ENCODE results near the gene SLC22A12.

The SLC22A12 gene

GRCh38 chr11:64605656-64606585, 14.9 kb downstream of the SLC22A12 start:
- no peak for DNase-seq

DNA sequence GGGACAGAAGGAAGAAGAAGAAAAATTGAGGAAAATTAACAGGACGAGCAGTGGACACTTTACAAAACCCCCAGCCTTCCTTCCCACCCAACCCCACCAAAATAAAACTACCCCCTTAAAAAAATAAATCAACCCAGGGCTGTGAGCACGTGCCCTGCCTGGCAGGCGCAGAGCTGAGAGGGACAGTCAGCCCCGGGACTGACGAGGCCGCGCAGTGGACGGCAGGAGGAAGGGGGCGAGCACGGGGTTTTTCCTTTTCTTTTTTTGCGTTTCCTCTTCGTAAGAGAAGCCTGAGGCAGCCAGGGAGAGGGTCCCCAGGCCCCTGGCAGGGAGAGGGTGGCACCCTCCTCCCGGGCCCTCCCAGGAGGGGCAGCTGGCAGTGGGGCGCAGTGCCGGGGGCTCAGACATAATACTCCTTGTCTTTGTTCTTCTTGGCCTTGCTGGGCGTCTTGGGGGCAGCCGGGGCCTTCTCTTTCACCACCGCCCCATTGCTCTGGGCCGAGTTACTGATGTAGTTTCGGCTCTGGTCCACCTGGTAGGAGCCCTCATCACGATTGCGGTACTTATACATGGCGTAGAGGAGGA, 15.9 kb downstream of the SLC22A12 start:
- DNase-seq: no peak

DNA sequence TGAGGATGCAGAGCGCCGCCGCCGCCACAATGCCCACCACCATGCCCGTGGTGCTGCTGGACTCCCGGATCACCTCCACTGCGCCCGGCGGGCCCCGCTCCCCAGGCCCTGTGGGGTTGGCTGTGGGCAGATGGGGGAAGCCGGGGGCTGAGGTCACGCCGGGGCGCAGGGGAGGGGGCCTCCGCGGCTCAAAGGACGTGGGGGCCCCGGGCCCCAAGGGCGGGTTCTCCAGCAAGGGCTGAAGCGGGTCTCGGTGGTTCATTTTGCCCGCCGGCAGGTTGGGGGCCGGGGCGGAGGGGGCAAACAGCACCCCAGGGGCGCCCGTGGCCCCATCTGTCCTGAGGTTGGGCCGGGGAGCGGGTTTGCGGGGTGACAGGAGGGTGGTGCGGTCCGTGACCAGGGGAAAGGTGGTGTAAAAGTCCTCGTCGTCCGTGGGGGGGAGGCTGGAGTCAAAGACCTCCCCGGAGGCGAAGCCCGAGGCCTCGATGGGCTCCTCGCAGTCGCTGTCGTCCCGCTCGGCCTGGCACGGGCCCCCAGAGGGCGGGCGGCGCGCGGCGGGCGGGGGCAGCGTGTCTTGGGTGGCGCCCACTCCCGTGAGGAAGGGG, 16.5 kb downstream of the SLC22A12 start:
- DNase-seq: no peak

DNA sequence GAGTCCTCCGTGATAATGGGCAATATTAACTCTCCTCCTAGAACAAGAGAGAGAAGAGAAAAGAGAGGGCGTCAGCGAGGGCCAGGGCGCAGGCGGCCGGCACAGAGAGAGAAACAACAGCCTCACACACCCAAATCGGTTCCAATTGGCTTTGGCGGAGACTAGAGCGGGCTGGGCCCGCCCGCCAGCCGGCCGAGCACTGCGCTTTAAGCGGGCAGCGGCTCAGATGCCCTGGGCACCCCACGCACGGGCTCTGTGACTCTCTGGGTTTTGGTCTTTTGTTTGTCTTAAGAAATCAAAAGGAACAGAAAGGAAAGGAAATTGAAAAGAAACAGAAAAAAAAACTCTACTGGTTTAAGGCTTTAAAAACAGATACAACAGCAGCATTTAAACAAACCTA, 17.0 kb downstream of the SLC22A12 start:
- DNase-seq: no peak

- no peak for DNase-seq
These were observed 17.6 kb downstream of the SLC22A12 start for GRCh38 chr11:64608636-64609035.

DNA sequence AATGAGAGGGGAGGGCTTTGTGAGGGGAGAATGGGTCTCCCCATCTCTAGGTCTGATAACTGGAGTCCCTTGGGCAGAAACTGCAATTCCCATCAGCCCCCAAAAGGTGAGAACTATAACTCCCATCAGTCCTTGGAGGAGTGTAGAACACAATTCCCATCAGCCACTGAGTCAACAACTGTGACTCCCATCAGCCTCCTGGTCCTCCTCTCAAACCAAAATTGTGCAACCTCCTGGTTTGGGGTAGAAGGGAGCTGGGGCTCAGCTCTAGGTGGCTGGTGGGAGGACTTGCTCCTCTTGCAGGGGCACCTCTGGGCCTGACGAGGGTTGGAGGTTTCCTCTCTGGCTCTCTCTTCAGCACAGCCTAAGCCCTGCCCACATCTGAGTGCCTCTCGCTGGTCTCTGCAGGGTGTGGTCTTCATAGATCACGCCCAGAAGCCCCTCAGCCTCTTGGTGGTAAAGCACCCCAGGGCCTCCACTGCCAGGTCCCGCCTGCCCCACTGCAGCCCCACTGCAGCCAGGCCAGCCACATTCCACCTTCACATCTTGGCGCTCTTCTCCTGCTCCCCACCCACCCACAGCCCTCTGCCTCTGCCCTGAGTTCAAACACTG, 18.5 kb downstream of the SLC22A12 start:
- no peak for DNase-seq

GRCh38 chr11:64610596-64610995, 19.6 kb downstream of the SLC22A12 start:
- no peak for DNase-seq

- no peak for DNase-seq
These were observed 20.2 kb downstream of the SLC22A12 start for GRCh38 chr11:64611176-64611575.

GRCh38 chr11:64611869-64612646, 21.0 kb downstream of the SLC22A12 start:
- DNase-seq: no peak

GRCh38 chr11:64613648-64614047, 22.6 kb downstream of the SLC22A12 start:
- DNase-seq: no peak

- DNase-seq: no peak
These were observed 23.9 kb downstream of the SLC22A12 start for GRCh38 chr11:64614917-64615316.

DNA sequence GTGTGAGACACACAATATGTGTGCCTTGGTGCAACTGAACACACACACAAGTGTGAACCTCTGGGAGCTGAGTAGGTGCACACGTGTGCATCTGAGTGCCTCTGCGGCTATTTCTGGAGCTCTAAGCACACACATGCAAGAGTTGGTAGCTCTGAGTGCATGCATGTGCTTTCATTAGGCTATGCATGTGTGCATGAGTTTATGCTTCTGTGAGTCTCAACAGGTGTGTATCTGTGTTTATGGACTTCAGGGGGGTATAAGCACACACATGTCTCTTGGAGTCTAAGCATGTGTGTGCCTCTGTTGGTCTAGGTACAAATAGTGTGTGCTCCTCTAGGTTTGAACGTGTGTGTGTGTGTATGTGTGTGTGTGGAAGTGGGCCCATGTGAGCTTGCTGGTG, 25.8 kb downstream of the SLC22A12 start:
- no peak for DNase-seq

DNA sequence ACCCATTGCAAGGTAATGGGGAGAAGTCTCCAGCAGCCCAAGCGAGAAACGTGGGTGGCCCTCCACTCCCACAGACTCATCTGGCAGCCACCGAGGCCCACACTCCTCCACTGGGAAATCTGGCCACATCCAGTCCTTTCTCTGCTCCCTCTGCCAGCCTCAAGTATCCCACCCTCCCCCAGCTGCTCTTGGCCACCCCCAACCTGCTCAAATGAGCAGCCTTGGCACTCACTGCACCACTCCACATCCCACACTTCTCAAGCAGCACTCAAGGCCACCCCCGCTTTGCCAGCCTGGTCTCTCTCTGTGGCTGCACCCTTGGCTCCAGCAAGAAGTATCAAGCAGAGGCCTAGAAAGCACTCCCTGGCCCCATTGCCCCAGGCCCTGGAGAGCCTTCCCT, 28.2 kb downstream of the SLC22A12 start:
- no peak for DNase-seq

DNA sequence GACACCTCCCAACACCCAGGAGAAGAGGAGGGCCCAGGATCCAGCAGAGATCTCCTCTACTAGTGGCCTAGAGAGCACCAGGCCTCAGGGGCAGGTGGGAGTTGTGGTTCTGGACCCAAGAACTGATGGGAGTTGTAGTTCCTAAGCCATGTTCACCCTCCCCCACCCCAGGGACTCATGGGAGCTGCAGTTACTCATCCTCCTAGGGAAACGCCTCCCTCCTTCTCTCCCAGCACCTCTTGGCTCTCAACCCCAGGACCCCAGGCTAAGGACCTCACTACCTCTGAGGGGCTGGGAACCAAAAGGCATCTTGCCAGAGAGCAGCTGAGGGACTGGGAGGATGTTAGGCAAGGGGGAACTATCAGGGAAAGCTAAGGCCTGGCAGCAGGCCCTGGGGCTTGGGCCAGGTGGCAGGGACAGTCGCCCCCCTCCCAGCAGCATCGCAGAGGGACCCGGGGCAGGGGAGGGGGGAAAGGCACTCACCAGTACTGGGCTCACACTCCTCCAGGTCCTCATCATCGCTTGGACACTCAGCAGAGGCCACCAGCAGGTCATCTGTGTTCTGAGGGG, 28.9 kb downstream of the SLC22A12 start:
- DNase-seq: no peak

DNA sequence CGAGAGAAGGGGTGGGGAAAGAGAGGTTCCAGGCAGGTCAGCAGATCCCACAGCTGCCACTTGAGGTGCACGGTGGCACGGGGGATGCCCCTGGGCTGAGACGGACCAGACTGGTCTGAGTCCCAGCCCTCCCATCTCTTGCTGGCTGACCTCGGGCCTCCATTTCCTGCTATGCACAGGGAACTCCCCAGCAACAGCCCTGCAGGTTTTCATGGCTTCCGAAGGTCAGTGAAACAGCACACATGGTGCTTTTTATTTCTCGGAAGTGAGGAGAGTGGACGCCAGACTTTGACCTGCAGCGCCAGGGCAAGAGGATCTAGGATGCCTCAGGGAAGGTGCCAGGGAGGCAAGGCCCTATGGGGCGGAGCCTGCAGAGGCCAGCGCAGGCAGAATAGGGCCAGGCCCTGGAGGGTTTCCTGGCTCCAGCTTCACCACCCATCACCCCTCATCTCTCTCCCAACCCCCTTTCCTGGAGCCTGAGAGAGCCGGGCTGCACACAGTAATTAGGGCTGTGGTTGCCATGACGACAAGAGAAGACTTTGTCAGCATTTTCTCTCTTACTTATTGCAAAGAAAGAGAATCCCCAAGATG, 29.5 kb downstream of the SLC22A12 start:
- DNase-seq: no peak

GRCh38 chr11:64621283-64622019, 30.4 kb downstream of the SLC22A12 start:
- no peak for DNase-seq

DNA sequence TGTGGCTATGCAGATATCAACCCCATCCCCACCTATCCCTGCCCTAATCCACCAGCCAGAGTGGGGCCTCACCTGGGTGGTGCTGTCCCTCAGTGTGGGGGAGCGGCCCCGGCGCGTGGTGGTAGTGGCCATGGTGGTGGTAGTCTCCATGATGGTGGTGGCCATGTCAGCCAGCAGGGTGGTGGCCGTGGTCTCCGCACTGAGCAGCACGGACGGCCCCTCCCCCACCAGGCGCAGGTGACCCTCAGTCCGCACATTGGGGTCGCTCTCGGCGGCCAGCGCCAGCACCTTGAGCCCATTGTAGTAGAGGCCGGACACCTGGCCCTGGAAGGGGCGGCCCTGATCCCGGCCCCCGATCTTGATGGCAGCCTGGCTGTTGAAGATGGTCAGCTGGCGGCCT, 31.7 kb downstream of the SLC22A12 start:
- DNase-seq: no peak

GRCh38 chr11:64624883-64625481, 34.0 kb downstream of the SLC22A12 start:
- peak in 1 of 2 donors; percentile 29 for DNase-seq

GRCh38 chr11:64626637-64627036, 35.6 kb downstream of the SLC22A12 start:
- no peak for DNase-seq

- no peak for DNase-seq
These were observed 36.4 kb downstream of the SLC22A12 start for GRCh38 chr11:64627371-64627770.

GRCh38 chr11:64628596-64628995, 37.6 kb downstream of the SLC22A12 start:
- no peak for DNase-seq

Data from CD4-positive, alpha-beta T cell treated with Interferon alpha-2 for 1 hour (primary cell).